SU-DHL-6 (cell line): ENCODE measurements around the gene MYBPC3.

Experiments
- CTCF ChIP-seq: fragments of 200-600 bp; sonication (generic); IDR thresholded peaks from one replicate; pipeline ENCODE4 v1.5.1; 2017; ENCODE audit warnings: antibody characterized with exemption, mild to moderate bottlenecking, low read length, moderate library complexity; ENCODE audit not compliant: insufficient read depth, poor library complexity, severe bottlenecking
- EZH2phosphoT487 ChIP-seq: fragments of 200-600 bp; sonication (generic), shearing (Covaris generic); conservative IDR thresholded peaks from 2 replicates; pipeline ENCODE4 v1.6.1; 2018; ENCODE audit warnings: mild to moderate bottlenecking, antibody characterized with exemption, low read length, moderate library complexity, mixed read lengths

DNA sequence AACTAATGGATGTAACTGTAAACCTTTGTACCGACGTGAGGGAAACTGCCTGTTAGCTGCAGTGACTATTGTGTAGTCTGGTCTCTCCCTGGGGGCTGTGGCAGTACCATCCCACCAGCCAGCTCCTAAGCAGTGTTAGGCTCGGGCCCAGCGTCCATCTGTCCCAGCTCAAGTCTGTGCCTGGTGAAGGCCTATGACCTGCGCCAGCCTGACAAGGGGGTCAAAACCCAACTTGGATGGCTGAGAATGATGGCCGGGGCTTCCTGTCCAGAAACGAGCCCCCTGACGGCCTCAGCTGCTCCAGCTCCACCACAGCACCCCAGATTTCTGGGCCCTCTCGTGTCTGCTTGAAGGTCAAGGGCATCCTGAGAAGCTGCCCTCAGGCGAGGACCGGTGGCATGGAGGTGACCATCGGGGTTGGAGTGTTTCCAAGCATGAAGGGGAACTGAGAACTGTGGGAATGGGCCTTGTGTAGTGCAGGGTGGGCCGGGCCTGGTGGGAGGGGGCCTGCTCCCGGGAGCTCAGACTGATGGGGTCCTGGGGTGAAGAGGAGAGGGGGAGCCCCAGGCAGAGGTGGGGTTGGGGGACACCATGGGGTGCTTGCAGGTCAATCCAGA, 40.2 kb upstream of the MYBPC3 start:
- no peak for TF ChIP-seq CTCF
- TF ChIP-seq EZH2phosphoT487: no peak
